GM13977 (cell line): ENCODE results near the gene ADRM1.

ENCODE experiments used
- DNase-seq: peaks from one replicate; pipeline ENCODE4 v3.0.0; 2012; ENCODE audit warnings: low spot score
- CTCF ChIP-seq: IDR thresholded peaks from 2 replicates; pipeline ENCODE4 v1.5.1; 2012; ENCODE audit warnings: mild to moderate bottlenecking, control low read depth; ENCODE audit not compliant: insufficient read depth; ENCODE audit errors: extremely low read depth, missing control alignments
- in situ Hi-C: fragments of 300-500 bp; cut with MboI; formaldehyde crosslinking; loops from one replicate; pipeline ENCODE4 v1.12.0; 2022; ENCODE audit warnings: low sequenced_read_pairs, low pct_unique_long_range_greater_than_20kb, mixed read lengths, inconsistent platforms; ENCODE audit not compliant: unreplicated experiment

The ADRM1 gene

GRCh38 chr20:62344782-62345181, 42.0 kb downstream of the ADRM1 start:
- no peak for TF ChIP-seq CTCF
- in situ Hi-C loops = no loop called here
- no peak for DNase-seq

GRCh38 chr20:62345681-62346370, 43.0 kb downstream of the ADRM1 start:
- in situ Hi-C loops = no loop called here
- no peak for DNase-seq
- TF ChIP-seq CTCF = no peak

- in situ Hi-C loops = no loop called here
- TF ChIP-seq CTCF = no peak
- DNase-seq = no peak
Observed at GRCh38 chr20:62346398-62347150, 43.8 kb downstream of the ADRM1 start.

GRCh38 chr20:62347151-62347404, 44.3 kb downstream of the ADRM1 start:
- no peak for TF ChIP-seq CTCF
- no peak for DNase-seq
- in situ Hi-C loops = no loop called here

GRCh38 chr20:62347445-62347844, 44.6 kb downstream of the ADRM1 start:
- DNase-seq = no peak
- no peak for TF ChIP-seq CTCF
- in situ Hi-C loops = no loop called here

GRCh38 chr20:62348604-62349003, 45.8 kb downstream of the ADRM1 start:
- no peak for DNase-seq
- no peak for TF ChIP-seq CTCF
- in situ Hi-C loops = no loop called here
